ENCODE results near the gene GLRX5. TPM values are rescaled to one million over a fixed set of nuclear protein-coding genes. Genes with fewer than 3 reads are reported as not detected.
"Not testable (repeated sequence)": the region's sequence is repeated elsewhere in the genome, so short reads cannot be mapped to it uniquely, and the experiment has no call there.

The GLRX5 gene
- total and polyA plus RNA-seq, 4 donors: 61.1 to 77.9 (median 66.8) TPM

GRCh38 chr14:95564060-95564459 lies 29.2 kb downstream of the GLRX5 start:
- Histone ChIP-seq H3K36me3 (ENCODE audit: control insufficient read depth, insufficient read depth, low read length) (no peaks in the 10 kb centered on the region), H3K27ac (ENCODE audit: low read depth, low read length) (no peak overlapping the region), H3K4me3 (ENCODE audit: low read depth, low read length) (no peak overlapping the region), H3K27me3 (ENCODE audit: control insufficient read depth, insufficient read depth, low read length) (no peaks in the 10 kb centered on the region), H3K4me1 (ENCODE audit: control insufficient read depth, insufficient read depth, low read length) (peaks cover 16% of the 10 kb centered on the region), H3K9me3 (ENCODE audit: control insufficient read depth, insufficient read depth, low read length) (no peaks in the 10 kb centered on the region)
- peak in 3 of 6 donors; percentile 28 to 67 (median 66) for DNase-seq (ENCODE audit: low read depth in 4 of 6, low spot score in 6 of 6)
- WGBS (ENCODE audit: insufficient coverage): 20% methylated on average over 4 of the region's 4 CpGs

- no peak overlapping the region for H3K27ac ChIP-seq (ENCODE audit: low read depth, low read length)
- peak in 1 of 6 donors; percentile 57 for DNase-seq (ENCODE audit: low read depth in 4 of 6, low spot score in 6 of 6)
- peaks cover under 1% of the 10 kb centered on the region for H3K4me1 ChIP-seq (ENCODE audit: control insufficient read depth, insufficient read depth, low read length)
- no peaks in the 10 kb centered on the region for H3K36me3 ChIP-seq (ENCODE audit: control insufficient read depth, insufficient read depth, low read length)
- H3K9me3 ChIP-seq (ENCODE audit: control insufficient read depth, insufficient read depth, low read length): no peaks in the 10 kb centered on the region
- no CpG with 5 or more reads among the region's 3 CpGs for WGBS (ENCODE audit: insufficient coverage)
- H3K27me3 ChIP-seq (ENCODE audit: control insufficient read depth, insufficient read depth, low read length): no peaks in the 10 kb centered on the region
- no peak overlapping the region for H3K4me3 ChIP-seq (ENCODE audit: low read depth, low read length)
Measured at GRCh38 chr14:95569440-95569839, 34.6 kb downstream of the GLRX5 start.

GRCh38 chr14:95573313-95573712 lies 38.5 kb downstream of the GLRX5 start:
- 99% methylated on average over 7 of the region's 7 CpGs for WGBS (ENCODE audit: insufficient coverage)

GRCh38 chr14:95575840-95576473 lies 41.1 kb downstream of the GLRX5 start:
- WGBS (ENCODE audit: insufficient coverage): 0% methylated on average over 1 of the region's 3 CpGs
- Histone ChIP-seq H3K27ac (ENCODE audit: low read depth, low read length) (no peak overlapping the region), H3K27me3 (ENCODE audit: control insufficient read depth, insufficient read depth, low read length) (no peaks in the 10 kb centered on the region)

More at GRCh38 chr14:95573313-95573712, 38.5 kb downstream of the GLRX5 start:
- Histone ChIP-seq H3K4me1 (ENCODE audit: control insufficient read depth, insufficient read depth, low read length) (no peaks in the 10 kb centered on the region), H3K9me3 (ENCODE audit: control insufficient read depth, insufficient read depth, low read length) (no peaks in the 10 kb centered on the region), H3K4me3 (ENCODE audit: low read depth, low read length) (no peak overlapping the region), H3K36me3 (ENCODE audit: control insufficient read depth, insufficient read depth, low read length) (no peaks in the 10 kb centered on the region), H3K27me3 (ENCODE audit: control insufficient read depth, insufficient read depth, low read length) (no peaks in the 10 kb centered on the region), H3K27ac (ENCODE audit: low read depth, low read length) (no peak overlapping the region)
- no peak for DNase-seq (ENCODE audit: low read depth in 4 of 6, low spot score in 6 of 6)

GRCh38 chr14:95577067-95577800 lies 42.4 kb downstream of the GLRX5 start:
- no peak overlapping the region for H3K4me3 ChIP-seq (ENCODE audit: low read depth, low read length)
- H3K9me3 ChIP-seq (ENCODE audit: control insufficient read depth, insufficient read depth, low read length): no peaks in the 10 kb centered on the region
- H3K36me3 ChIP-seq (ENCODE audit: control insufficient read depth, insufficient read depth, low read length): no peaks in the 10 kb centered on the region
- H3K27ac ChIP-seq (ENCODE audit: low read depth, low read length): no peak overlapping the region
- WGBS (ENCODE audit: insufficient coverage): 76% methylated on average over 8 of the region's 12 CpGs
- no peaks in the 10 kb centered on the region for H3K27me3 ChIP-seq (ENCODE audit: control insufficient read depth, insufficient read depth, low read length)
- H3K4me1 ChIP-seq (ENCODE audit: control insufficient read depth, insufficient read depth, low read length): no peaks in the 10 kb centered on the region
- DNase-seq (ENCODE audit: low read depth in 4 of 6, low spot score in 6 of 6): no peak

More at GRCh38 chr14:95575840-95576473, 41.1 kb downstream of the GLRX5 start:
- no peaks in the 10 kb centered on the region for H3K9me3 ChIP-seq (ENCODE audit: control insufficient read depth, insufficient read depth, low read length)
- H3K4me3 ChIP-seq (ENCODE audit: low read depth, low read length): no peak overlapping the region
- H3K4me1 ChIP-seq (ENCODE audit: control insufficient read depth, insufficient read depth, low read length): no peaks in the 10 kb centered on the region
- no peak for DNase-seq (ENCODE audit: low read depth in 4 of 6, low spot score in 6 of 6)
- no peaks in the 10 kb centered on the region for H3K36me3 ChIP-seq (ENCODE audit: control insufficient read depth, insufficient read depth, low read length)

- H3K4me3 ChIP-seq (ENCODE audit: low read depth, low read length): no peak overlapping the region
- H3K36me3 ChIP-seq (ENCODE audit: control insufficient read depth, insufficient read depth, low read length): no peaks in the 10 kb centered on the region
- no peaks in the 10 kb centered on the region for H3K9me3 ChIP-seq (ENCODE audit: control insufficient read depth, insufficient read depth, low read length)
- H3K4me1 ChIP-seq (ENCODE audit: control insufficient read depth, insufficient read depth, low read length): no peaks in the 10 kb centered on the region
- no peaks in the 10 kb centered on the region for H3K27me3 ChIP-seq (ENCODE audit: control insufficient read depth, insufficient read depth, low read length)
- 20% methylated on average over 1 of the region's 3 CpGs for WGBS (ENCODE audit: insufficient coverage)
- no peak overlapping the region for H3K27ac ChIP-seq (ENCODE audit: low read depth, low read length)
- DNase-seq (ENCODE audit: low read depth in 4 of 6, low spot score in 6 of 6): no peak
Measured at GRCh38 chr14:95577870-95578269, 43.0 kb downstream of the GLRX5 start.

- not testable (repeated sequence) for H3K27me3 ChIP-seq (ENCODE audit: control insufficient read depth, insufficient read depth, low read length)
- whole genome bisulfite sequencing (ENCODE audit: insufficient coverage): 90% methylated on average over 8 of the region's 8 CpGs
Measured at GRCh38 chr14:95583836-95584617, 49.2 kb downstream of the GLRX5 start.

GRCh38 chr14:95585953-95586620 lies 51.2 kb downstream of the GLRX5 start:
- no peak overlapping the region for H3K4me3 ChIP-seq (ENCODE audit: low read depth, low read length)
- 67% methylated on average over 3 of the region's 6 CpGs for WGBS (ENCODE audit: insufficient coverage)
- H3K27ac ChIP-seq (ENCODE audit: low read depth, low read length): no peak overlapping the region
- H3K4me1 ChIP-seq (ENCODE audit: control insufficient read depth, insufficient read depth, low read length): no peaks in the 10 kb centered on the region
- H3K36me3 ChIP-seq (ENCODE audit: control insufficient read depth, insufficient read depth, low read length): no peaks in the 10 kb centered on the region
- H3K27me3 ChIP-seq (ENCODE audit: control insufficient read depth, insufficient read depth, low read length): no peaks in the 10 kb centered on the region
- no peak for DNase-seq (ENCODE audit: low read depth in 4 of 6, low spot score in 6 of 6)
- no peaks in the 10 kb centered on the region for H3K9me3 ChIP-seq (ENCODE audit: control insufficient read depth, insufficient read depth, low read length)

More at GRCh38 chr14:95583836-95584617, 49.2 kb downstream of the GLRX5 start:
- not testable (repeated sequence) for H3K4me3 ChIP-seq (ENCODE audit: low read depth, low read length); DNase-seq (ENCODE audit: low read depth in 4 of 6, low spot score in 6 of 6); H3K27ac ChIP-seq (ENCODE audit: low read depth, low read length); H3K4me1 ChIP-seq (ENCODE audit: control insufficient read depth, insufficient read depth, low read length); H3K36me3 ChIP-seq (ENCODE audit: control insufficient read depth, insufficient read depth, low read length); H3K9me3 ChIP-seq (ENCODE audit: control insufficient read depth, insufficient read depth, low read length)

- not testable (repeated sequence) for H3K36me3 ChIP-seq (ENCODE audit: control insufficient read depth, insufficient read depth, low read length); H3K4me3 ChIP-seq (ENCODE audit: low read depth, low read length); H3K4me1 ChIP-seq (ENCODE audit: control insufficient read depth, insufficient read depth, low read length); H3K27ac ChIP-seq (ENCODE audit: low read depth, low read length); H3K27me3 ChIP-seq (ENCODE audit: control insufficient read depth, insufficient read depth, low read length); H3K9me3 ChIP-seq (ENCODE audit: control insufficient read depth, insufficient read depth, low read length); DNase-seq (ENCODE audit: low read depth in 4 of 6, low spot score in 6 of 6)
- no CpG with 5 or more reads among the region's 3 CpGs for WGBS (ENCODE audit: insufficient coverage)
Measured at GRCh38 chr14:95591182-95591581, 56.3 kb downstream of the GLRX5 start.
